Activated gamma-delta T cell treated with Interleukin-2 at 50 U/mL for 16 hours (primary cell): ENCODE measurements around the gene EML3.
"Not testable (repeated sequence)": the region's sequence is repeated elsewhere in the genome, so short reads cannot be mapped to it uniquely, and the experiment has no call there.

ENCODE experiments used
- DNase-seq: peaks from one replicate; pipeline ENCODE4 v3.0.0-alpha.2; 2020

Gene EML3

DNA sequence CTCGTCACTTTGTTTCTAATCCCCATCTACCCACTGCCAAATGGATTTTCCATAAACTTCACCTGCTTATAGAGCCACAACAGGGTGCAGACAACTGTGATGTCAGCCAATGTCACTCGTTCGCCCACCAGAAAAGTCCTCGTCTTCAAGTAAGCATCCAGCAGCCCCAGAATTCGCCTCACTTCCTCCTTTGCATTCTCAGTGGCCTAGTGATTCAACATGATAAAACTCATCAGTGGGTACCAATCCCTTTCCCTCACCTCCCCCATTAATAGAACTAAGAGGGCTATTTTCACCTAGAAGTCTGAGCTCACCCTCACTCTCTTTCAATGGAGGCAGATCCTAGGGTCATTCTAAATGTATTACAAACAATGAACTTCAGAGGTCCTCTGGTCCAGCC, 41.7 kb downstream of the EML3 start:
- DNase-seq: not testable (repeated sequence)

DNA sequence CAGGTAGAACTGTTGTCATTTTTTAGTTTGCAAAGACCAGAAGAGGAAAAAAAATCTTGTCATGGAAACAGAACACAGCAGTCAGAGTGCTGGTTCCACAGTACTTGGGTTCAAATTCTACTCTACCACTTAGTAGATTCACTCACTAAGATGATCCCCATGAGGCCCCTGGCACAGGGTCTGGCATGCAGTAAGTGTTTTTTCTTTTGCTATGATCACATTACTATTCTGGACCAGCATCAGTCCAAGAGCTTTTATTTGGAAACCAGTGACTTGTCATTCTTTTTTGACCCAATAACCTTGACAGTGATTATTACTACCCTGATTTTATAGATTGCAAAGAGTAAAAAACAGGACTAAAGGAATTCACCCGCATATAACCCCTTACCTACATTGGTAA, 43.0 kb downstream of the EML3 start:
- DNase-seq: no peak

DNA sequence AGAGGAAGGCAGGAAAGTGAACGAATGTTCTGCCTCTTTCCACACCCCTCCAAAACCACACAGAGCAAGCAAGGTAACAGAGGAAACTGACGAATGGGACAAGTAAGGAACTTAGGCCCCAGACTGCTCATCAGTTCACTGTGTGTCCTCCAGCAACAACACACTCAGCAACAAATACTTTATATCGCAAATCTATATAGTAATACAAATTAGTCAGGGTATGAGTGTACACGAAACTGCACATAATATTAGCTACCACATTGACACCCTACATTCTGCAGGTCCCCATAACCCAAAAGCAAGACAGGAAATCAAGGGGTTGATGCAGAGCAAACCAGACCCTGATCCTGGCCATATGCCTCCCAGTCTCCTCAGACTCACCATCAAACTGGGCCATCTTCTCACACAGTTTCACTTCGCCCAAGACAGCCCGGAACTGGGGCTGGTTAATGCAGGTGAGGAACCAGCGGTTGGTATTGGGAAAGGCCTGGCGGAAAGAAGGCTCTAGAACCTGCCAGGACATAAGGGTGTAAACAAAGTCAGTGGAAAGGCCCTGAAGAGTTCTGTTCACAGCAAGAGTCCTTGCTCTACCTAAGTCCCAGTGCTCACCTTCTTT, 45.4 kb downstream of the EML3 start:
- no peak for DNase-seq

DNA sequence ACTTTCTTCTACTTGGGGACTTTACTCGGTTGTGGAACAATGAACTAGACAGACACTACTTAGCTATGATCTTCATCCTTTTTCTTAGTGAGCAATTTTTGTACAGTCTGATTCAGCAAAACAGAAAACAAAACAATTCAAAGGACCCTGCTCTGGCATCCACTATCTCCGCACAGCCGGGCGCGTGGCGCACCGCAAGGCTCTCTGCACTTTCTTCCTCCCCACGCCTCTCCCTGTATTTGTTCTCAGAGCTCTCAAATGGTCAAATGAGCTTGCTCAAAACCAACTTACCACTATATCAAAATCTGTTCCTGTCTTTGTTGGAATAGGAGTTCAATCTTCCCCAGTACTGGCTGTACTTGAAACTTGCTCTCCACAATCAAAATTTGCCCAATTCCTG, 46.3 kb downstream of the EML3 start:
- DNase-seq: no peak

DNA sequence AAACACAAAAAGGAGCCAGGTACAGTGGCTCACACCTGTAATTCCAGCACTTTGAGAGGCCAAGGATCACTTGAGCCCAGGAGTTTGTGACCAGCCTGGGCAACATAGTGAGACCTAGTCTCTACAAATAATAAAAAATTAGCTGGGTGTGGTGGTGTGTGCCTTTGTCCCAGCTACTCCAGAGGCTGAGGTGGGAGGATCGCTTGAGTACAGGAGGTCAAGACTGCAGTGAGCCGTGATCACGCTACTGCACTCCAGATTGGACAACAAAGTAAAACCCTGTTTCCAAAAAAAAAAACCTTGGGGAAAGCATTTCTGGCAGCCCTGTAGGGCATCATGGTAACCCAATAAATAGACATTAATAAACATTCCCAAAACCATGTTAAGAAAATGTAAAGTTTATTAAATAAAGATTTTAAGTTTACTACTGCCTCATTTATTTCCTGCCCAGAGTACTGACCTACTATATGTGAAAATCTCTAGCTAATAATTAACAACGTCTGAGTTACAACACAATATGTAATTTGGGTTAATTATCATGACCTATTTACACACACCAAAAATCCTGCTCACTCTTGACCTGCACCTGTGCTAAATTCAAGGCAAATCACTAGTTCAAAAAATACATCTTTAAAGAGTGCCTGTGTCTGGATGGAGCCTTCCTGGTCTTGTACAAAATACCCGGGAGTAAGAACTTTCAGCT, 47.3 kb downstream of the EML3 start:
- DNase-seq: no peak

DNA sequence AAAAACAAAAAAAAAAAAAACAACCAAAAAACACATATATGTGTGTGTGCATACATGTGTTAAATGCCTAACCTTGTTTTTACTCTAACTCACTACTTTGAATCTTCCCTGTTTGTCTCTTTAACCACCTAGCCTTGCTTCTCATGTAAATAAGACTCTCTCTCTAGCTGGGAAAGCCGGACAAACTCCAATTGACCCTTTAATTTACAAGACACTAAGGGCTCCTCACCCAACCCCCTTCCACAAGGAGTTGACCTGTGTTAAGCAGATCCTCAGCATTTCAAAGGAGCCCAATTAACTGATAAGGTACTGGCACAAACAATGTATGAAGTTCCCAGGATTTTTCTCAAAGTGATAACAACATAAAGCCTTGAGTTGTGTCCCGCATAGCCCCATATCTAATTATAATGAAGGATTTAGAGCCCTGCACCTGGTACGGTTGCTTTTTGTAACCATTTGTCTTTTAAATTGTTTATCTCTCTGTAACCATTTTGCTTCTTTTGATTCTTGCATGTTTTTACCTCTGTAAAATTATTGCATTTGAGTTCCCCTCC, 50.8 kb downstream of the EML3 start:
- DNase-seq: not testable (repeated sequence)

DNA sequence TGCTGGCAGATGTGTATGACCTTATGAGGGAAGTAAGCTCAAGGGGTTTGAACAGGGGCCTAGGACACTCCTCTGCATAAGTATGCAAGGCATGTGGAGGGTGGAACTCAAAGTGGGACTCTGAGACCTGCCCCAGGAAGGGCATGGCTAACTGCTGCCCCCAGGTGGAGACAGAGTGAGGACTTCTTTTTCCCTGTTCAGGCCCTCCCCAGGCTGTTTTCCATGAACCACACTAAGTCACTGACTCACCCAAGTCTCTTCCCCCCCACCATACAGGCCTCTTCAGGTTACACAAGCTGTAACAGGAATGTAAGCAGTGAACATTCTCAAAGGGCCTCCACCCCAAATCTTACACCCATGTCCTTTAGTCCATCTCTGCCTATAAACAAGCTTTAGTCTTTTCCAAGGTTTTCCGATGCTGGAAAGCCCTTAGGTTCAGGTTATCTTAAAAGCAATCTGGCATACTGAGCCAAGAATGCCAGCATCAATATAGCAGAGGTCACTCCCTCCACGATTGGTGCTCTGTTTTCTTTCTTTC, 51.9 kb downstream of the EML3 start:
- DNase-seq: peak; percentile 78

DNA sequence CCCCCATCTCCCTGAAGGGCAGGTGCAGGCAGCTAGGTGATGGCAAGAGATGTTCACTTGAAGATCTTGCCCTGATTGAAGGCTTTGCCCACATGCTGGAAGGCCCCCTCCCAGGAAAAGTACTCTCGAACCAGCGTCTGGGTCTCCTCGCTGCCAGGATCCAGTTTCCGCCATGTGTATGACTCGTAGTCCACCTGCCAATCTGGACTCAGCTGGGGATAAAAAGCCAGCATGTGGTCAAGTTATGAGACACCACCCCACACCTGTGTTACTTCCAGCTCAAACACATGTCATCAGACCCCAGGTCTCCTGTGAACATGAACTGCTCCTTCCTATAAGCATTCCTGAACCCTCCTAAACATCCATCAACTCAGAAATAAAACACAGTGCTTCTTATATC, 52.9 kb downstream of the EML3 start:
- not testable (repeated sequence) for DNase-seq

DNA sequence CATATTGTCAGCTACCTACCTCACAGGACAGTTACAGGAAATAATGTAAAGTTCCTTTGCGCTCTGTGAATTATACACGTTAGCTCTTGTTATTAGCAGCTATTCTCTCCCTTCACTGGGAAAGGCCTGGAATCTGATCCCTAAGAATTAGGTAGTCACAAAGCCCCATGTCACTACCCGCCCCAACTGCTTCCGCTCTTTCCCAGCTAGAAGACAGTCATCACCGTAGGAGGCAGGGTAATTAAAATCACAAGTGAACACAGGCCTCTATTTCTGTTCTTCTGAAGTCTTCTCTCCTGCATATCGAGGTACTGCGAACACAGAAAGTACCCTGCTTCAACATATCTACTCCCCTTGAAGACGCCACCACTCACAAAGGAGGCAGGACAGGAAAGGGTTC, 53.4 kb downstream of the EML3 start:
- no peak for DNase-seq

DNA sequence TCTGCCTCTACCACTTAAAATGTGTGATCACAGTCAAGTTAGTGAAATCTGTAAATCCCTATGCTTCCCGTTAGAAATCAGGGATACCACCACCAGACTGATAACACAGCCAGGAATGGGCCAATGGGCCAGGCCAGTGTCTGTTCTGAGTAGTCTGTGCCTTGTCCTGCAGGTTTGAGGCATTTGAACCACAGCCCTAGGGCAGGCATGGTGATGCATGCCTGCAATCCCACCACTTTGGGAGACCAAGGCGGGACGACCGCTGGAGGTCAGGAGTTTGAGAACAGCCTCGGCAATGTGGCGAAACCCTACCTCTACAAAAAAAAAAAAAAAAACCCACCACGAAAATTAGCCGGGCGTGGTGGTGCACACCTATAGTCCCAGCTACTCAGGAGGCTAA, 53.9 kb downstream of the EML3 start:
- DNase-seq: no peak

DNA sequence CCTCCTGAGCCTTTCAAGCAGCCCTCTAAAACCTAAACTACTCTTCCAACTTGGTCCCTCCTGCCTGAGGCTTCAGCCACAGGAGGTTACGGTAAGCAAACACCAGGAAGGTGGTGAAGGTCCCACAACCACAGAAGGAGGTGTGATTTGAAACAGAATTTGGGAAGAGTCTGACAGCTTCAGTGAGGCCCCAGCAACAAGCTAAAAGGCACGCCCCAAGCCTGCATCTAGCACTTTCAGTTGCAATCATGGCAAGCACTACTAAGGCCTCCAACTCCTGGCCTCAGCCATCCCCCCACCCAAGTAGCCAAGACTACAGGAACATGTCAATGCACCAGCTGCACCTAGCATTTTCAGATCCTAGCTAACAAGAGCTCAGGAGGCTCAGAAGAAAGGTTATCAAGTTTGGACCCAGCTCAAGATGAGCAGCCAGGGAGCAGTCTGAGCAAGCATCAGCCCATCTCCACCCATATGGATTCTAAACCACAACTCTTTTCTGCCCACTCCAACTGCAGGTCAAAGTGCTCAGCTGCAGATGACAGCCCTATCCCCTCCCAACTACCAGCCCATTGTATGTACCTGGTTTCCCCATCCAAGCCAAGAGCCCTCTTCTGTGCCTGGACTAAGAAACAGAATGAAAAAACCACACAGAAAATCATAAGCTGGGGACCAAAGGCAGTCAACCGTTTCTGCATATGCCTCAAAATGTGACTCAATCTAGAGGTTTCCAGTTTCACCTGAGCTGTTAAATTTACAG, 55.5 kb downstream of the EML3 start:
- peak; percentile 61 for DNase-seq

DNA sequence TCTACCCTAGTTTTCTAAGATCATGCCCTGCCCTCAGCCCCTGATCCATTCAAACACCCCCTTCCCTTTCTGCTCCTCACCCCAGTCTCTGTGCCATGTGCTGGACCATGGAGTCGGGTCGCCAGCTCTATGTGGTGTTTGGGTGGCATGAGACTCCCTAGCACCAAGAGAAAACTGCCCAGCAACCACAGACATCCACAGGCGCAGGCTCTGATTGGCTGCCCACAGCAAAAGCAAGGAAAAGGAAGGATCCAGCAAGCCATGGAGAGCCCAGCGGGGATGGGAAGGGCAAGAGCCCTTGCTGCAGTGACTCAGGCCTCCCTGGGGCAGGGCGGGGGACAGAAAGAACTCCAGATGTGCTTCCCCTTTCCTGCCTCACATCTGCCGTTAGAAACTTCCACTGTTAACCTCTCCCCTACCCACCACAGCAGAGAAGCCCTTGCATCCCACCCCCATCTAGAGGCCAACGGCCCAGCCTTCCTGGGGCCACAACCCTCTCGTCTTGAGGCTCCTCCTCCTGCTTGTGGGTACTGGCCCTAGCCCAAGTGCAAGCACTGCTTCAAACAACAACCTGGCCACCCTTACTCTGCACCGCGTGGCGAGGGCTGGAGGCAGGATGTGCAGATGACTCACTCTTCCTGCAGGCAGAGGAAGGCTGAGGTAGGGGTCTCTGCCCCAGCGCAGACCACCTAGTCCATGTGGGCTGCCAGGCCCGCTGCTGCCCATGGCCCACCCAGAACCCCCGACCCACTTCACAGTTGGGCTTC, 56.3 kb downstream of the EML3 start:
- peak; percentile 90 for DNase-seq

DNA sequence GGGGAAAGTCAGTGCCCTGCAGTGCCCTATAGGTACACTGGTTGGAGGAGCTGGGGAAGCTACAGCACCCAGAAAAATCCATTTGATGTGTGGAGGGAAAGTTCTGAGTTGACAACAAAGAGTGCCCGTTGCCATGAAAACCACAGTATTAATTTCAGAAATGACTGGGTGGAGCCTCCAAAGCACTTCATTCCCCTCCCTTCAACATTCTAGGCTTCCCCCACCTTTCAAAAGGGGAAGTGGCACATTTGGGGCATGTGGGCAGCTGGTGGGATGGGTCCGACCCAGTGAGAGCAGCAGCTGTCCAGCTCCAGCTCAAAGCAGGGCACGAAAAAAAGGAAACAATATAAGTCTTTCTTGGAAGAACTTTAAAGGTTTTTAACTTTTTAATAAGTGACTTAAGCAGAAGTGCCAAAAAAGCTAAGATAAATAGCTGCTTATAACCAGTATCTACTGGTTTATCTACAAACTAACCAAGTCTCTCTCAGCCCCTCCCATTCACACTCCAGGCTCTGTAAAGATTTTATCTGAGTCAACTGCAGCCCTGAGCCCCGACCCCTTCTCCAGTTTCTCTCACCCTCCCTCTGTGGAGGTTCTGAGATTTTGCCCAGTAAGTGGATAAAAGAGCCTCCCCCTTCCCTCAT, 57.0 kb downstream of the EML3 start:
- peak; percentile 57 for DNase-seq

DNA sequence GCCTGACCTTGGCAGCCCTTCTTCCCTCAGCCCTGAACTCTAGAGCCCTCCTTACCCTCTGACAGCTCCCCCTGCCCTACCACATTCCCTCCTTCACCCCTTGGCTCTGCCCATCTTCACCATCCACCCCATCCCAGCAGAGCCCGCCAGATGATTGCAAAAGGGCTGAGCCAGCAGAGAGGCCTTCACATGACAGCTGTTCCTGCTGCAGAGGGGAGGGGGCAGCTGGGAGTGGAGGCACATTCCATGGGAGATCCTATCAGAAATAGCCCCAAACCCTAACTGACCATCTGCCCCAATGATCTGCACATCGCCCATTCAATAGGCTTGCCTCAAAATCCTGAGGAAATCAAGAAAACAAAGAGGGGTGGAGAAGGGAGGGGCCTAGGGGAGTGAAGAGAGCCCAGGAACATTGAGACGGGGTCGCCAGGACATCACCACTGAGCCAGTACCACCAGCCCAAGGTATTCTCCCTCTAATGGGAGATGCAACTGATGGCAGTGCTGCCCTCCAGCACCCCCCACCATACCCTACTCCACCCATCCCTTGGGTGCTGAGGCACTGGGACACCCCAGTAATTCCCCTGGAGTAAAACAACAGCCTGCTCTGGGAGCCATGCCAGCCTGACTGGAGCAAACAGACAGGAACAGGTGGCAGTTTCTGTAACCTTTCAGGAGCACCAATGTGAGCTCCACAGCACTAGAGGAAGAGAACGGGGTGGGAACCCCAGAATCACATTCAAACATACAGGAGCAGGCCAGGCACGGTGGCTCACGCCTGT, 58.0 kb downstream of the EML3 start:
- DNase-seq: no peak

DNA sequence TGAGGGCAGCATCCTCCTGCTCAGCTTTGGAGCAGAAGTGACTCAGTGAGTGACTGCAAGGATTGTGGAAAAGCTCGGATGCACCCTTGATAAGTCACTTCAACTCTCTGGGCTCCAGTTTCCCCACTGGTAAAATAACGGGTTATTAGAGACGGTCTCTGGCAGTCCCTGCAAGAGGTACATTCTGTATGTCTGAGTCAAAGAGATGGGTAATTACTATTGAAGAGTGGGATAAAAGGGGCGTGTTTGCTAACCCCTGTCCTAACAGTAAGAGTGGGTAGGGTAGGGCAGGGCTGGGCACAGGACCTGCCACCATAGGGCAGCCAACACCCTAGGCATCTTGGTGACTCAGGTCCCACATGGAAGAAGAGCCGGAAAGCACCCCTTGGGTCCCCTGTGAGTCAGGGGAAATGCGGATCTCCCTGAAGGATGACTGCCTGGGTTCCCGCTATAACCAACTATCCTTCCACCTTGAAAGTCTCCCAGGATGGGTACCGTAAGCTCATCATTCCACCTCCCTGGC, 58.7 kb downstream of the EML3 start:
- DNase-seq: no peak

DNA sequence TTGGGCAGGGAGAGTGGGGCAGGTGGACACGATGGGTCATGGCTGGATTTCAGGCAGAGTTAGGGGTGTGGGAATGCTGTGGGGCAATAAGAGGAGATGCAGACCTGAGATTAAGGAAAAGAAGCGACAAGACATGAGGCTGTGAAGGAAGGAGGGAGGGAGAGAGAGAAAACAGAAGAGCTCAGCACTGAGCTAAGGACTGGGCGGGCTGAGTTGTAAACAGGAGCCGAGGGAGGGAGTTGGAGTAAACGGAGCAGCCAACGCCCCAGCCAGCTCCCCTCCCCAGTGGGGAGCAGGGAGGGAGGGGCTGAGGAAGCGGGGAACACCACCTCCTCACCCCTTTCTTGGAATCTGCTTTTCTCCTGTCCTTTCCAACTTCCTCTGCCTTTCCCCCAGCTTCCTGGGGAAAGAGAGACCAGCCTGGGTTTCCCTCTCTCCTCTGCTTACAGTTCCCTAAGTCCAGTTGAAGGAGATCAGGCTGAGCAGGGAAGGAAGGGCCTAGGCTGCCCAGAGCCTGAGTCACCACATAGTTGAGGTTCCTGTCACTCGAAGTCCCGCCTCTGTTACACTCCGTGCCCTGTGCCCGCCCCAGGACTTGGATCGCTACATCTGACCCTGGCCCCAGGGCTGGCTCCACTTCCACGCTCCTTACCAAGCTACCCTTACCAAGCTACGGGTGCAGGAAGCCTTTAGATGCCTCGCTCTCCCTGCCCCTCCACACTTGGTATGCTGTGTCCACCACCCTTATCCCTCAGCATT, 59.3 kb downstream of the EML3 start:
- DNase-seq: peak; percentile 58

DNA sequence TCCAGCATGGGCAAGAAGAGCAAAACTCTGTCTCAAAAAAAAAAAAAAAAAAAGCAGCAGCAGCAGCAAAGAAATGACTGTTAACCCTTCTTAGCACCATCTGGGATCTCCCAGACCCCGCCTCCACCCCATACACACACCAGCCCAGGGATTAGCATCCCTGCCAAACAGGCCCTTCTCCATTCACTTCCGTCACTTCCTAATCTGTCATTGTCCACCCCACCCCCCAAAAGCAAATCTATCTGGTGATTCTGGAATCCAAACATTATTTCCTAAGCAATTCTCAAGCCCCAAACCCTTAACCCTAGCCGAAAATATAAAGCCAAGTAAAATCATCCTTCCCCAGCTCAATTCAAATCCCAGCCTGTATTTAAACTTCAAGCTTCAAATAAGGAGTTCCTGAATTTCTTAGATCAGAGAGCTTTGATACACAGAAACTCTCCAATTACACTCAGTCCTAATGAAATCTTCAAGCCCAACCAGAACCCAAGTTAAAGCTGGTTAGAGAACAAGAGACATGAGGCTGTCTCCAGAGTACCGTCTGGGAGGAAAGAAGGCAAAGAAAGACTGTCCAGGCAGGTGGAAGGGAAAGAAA, 60.0 kb downstream of the EML3 start:
- no peak for DNase-seq
